MM.1S (cell line): Measurements from ENCODE around the gene RHOC.
A peak's percentile ranks its signal among the peaks of the same experiment; 100 is the strongest.

ENCODE experiments used
- CTCF ChIP-seq: fragments of 300-600 bp; sonication (generic); IDR thresholded peaks from 2 replicates; pipeline ENCODE4 v1.5.1; 2016; ENCODE audit warnings: antibody characterized with exemption, low read length, mixed read lengths
- EZH2 ChIP-seq: fragments of 300-600 bp; sonication (generic); optimal IDR thresholded peaks from 2 replicates; pipeline ENCODE3; 2017; ENCODE audit warnings: low read depth, mild to moderate bottlenecking, antibody characterized with exemption, low read length, mixed read lengths
- EZH2phosphoT487 ChIP-seq: fragments of 300-600 bp; sonication (generic); IDR thresholded peaks from 2 replicates; pipeline ENCODE4 v1.6.1; 2018; ENCODE audit warnings: antibody characterized with exemption, low read length

DNA sequence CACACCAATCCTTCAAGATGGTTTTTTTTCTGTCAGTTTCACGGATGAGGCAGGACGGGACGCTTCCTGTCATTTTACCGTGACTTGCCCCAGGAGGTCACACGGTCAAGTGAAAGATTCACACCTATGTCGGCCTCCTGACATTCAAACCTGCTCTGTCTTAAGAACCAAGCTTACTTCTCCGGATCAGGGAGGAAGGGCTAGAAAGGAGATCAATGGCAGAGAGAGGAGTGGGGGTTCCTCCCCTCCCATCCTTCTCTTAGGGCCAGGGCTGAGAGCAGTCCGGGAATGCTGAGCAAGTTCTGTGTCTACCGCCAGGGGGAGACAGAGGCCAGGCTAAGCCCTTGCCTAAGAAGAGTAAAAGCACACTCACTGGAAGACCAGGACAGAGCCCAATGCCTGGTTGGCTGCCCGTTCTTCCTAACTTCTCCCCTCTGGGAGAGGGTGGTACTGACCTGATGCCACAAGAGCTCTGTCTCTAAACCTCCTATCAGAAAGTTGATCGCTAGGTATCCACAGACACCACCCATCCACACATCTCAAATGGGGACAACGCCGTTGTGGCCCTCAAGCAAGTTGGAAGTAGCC, 9.3 kb upstream of the RHOC start:
- peak; percentile 68 for TF ChIP-seq CTCF
- no peak for TF ChIP-seq EZH2
- TF ChIP-seq EZH2phosphoT487: no peak
